PC-3 (cell line): Measurements from ENCODE around the gene TRIM10. TPM values are rescaled to one million over a fixed set of nuclear protein-coding genes. Genes with fewer than 3 reads are reported as not detected.

Source experiments
- ATAC-seq: fragments of 200-7000 bp; cut with Tn5 transposase; 2 replicates; pipeline ENCODE4 v1.9.1; 2020; ENCODE audit warnings: mild to moderate bottlenecking, moderate library complexity
- BruUV-seq: library from RNA; stranded (reverse); fragments of 400-500 nt; replicated peaks from 2 replicates; lab custom pipeline; 2021; lab: Mats Ljungman, UMichigan
- CTCF ChIA-PET: fragments of 300-600 bp; sonication (Branson Sonifier 250); formaldehyde crosslinking; loops from one replicate; lab custom pipeline; 2022; ENCODE audit warnings: antibody characterized with exemption; lab: Charles Lee
- POLR2A ChIA-PET: fragments of 300-600 bp; sonication (Branson Sonifier 250); formaldehyde crosslinking; loops from one replicate; lab custom pipeline; 2022; ENCODE audit warnings: antibody characterized with exemption; ENCODE audit not compliant: unreplicated experiment; lab: Charles Lee
- DNase-seq: peaks from one replicate; pipeline ENCODE4 v3.0.0-alpha.2; 2015
- H2AFZ ChIP-seq: fragments of 300-600 bp; sonication (generic); 2 replicates; pipeline ENCODE4 v1.6.0; 2016; ENCODE audit warnings: antibody characterized with exemption, low read length
- H3F3A ChIP-seq: fragments of 300-600 bp; sonication (generic); one replicate; pipeline ENCODE4 v1.6.0; 2017; ENCODE audit warnings: antibody characterized with exemption, low read length, control low read depth, mild to moderate bottlenecking; ENCODE audit not compliant: unreplicated experiment
- H3K27ac ChIP-seq: fragments of 300-600 bp; sonication (generic); 2 replicates; pipeline ENCODE4 v1.5.1; 2016; ENCODE audit warnings: mild to moderate bottlenecking, low read length
- H3K27me3 ChIP-seq: fragments of 300-600 bp; sonication (generic); 2 replicates; pipeline ENCODE4 v1.6.1; 2016; ENCODE audit warnings: low read length, mixed read lengths
- H3K36me3 ChIP-seq: fragments of 300-600 bp; sonication (generic); 2 replicates; pipeline ENCODE4 v1.6.1; 2016; ENCODE audit warnings: low read depth, mixed run types, low read length, mixed read lengths
- H3K4me1 ChIP-seq: fragments of 300-600 bp; sonication (generic); 2 replicates; pipeline ENCODE4 v1.5.1; 2016; ENCODE audit warnings: low read length; ENCODE audit not compliant: insufficient read depth
- H3K4me2 ChIP-seq: fragments of 300-600 bp; sonication (generic); 2 replicates; pipeline ENCODE4 v1.6.0; 2016; ENCODE audit warnings: low read length
- H3K4me3 ChIP-seq: fragments of 300-600 bp; sonication (generic); 2 replicates; pipeline ENCODE4 v1.5.1; 2016; ENCODE audit warnings: mild to moderate bottlenecking, low read length, mixed read lengths
- H3K79me2 ChIP-seq: fragments of 300-600 bp; sonication (generic); 2 replicates; pipeline ENCODE4 v1.6.1; 2017; ENCODE audit warnings: low read length, mixed read lengths
- H3K9ac ChIP-seq: fragments of 300-600 bp; sonication (generic); 2 replicates; pipeline ENCODE4 v1.6.0; 2016; ENCODE audit warnings: mild to moderate bottlenecking, low read length
- H3K9me2 ChIP-seq: fragments of 300-600 bp; sonication (generic); replicated peaks from 2 replicates; pipeline ENCODE4 v1.6.1; 2016; ENCODE audit warnings: mixed run types, low read length, mixed read lengths
- H3K9me3 ChIP-seq: fragments of 300-600 bp; sonication (generic); 2 replicates; pipeline ENCODE4 v1.6.1; 2016; ENCODE audit warnings: low read length, mixed read lengths
- H4K20me1 ChIP-seq: fragments of 300-600 bp; sonication (generic); 2 replicates; pipeline ENCODE4 v1.6.1; 2016; ENCODE audit warnings: low read length, mixed read lengths
- EZH2 ChIP-seq: fragments of 300-600 bp; sonication (generic); IDR thresholded peaks from one replicate; pipeline ENCODE4 v1.6.1; 2017; ENCODE audit warnings: antibody characterized with exemption, mild to moderate bottlenecking, low read length; ENCODE audit not compliant: unreplicated experiment
- EZH2phosphoT487 ChIP-seq: fragments of 300-600 bp; sonication (generic); IDR thresholded peaks from 2 replicates; pipeline ENCODE4 v1.6.1; 2018; ENCODE audit warnings: mild to moderate bottlenecking, antibody characterized with exemption, low read length, borderline replicate concordance
- intact Hi-C: fragments of 100-400 bp; cut with micrococcal nuclease; formaldehyde crosslinking; loops from 2 replicates; pipeline ENCODE4 v1.9.0; 2023
- total RNA-seq: library from RNA; depleted of rRNA; stranded (reverse); fragments of >200 nt; gene quantifications from 2 replicates; pipeline ENCODE4 v1.2.3, GENCODE V29; 2014
- TF ChIP-seq, protein P1 (sequence below): fragments of 300-600 bp; sonication (generic); conservative IDR thresholded peaks from 2 replicates; pipeline ENCODE4 v1.5.1; 2017; ENCODE audit warnings: antibody characterized with exemption, low read depth, mild to moderate bottlenecking, low read length

Gene TRIM10
- total RNA-seq, 1 experiment from 2014 or later, result not detected

DNA sequence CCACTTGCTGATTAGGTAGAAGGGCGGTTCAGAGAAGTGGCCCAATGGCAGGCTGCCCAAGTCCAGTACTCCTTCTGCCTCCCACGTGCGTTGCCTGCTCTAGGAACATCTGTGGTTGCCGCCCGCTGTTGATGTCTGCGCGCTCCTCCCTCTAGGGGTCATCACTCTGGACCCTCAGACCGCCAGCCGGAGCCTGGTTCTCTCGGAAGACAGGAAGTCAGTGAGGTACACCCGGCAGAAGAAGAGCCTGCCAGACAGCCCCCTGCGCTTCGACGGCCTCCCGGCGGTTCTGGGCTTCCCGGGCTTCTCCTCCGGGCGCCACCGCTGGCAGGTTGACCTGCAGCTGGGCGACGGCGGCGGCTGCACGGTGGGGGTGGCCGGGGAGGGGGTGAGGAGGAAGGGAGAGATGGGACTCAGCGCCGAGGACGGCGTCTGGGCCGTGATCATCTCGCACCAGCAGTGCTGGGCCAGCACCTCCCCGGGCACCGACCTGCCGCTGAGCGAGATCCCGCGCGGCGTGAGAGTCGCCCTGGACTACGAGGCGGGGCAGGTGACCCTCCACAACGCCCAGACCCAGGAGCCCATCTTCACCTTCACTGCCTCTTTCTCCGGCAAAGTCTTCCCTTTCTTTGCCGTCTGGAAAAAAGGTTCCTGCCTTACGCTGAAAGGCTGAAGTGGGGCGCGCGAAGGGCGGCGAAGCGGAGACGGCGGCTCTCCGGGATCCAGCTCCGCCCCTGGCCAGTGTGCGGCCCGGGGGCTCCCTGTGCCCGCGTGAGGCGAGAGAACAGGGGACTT lies 10.9 kb upstream of the TRIM10 start:
- no peaks in the 10 kb centered on the region for H3K36me3 ChIP-seq
- POLR2A ChIA-PET, result interaction anchor here (0.6 kb wide), 1 partner anchor 196 kb away, joined by 3 read pairs; no protein-coding TSS in a partner anchor
- H3F3A ChIP-seq, result no peaks in the 10 kb centered on the region
- no peak overlapping the region for H3K9ac ChIP-seq
- H3K9me3 ChIP-seq, result no peaks in the 10 kb centered on the region
- no peak overlapping the region for H3K4me3 ChIP-seq
- TF ChIP-seq EZH2phosphoT487, result no peak
- TF ChIP-seq EZH2, result no peak
- TF ChIP-seq, protein P1, sequence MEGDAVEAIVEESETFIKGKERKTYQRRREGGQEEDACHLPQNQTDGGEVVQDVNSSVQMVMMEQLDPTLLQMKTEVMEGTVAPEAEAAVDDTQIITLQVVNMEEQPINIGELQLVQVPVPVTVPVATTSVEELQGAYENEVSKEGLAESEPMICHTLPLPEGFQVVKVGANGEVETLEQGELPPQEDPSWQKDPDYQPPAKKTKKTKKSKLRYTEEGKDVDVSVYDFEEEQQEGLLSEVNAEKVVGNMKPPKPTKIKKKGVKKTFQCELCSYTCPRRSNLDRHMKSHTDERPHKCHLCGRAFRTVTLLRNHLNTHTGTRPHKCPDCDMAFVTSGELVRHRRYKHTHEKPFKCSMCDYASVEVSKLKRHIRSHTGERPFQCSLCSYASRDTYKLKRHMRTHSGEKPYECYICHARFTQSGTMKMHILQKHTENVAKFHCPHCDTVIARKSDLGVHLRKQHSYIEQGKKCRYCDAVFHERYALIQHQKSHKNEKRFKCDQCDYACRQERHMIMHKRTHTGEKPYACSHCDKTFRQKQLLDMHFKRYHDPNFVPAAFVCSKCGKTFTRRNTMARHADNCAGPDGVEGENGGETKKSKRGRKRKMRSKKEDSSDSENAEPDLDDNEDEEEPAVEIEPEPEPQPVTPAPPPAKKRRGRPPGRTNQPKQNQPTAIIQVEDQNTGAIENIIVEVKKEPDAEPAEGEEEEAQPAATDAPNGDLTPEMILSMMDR, result no peak
- CTCF ChIA-PET, result no interaction called here
- no peak overlapping the region for H3K4me2 ChIP-seq
- H3K4me1 ChIP-seq, result no peaks in the 10 kb centered on the region
- H4K20me1 ChIP-seq, result no peaks in the 10 kb centered on the region
- DNase-seq, result no peak
- H3K79me2 ChIP-seq, result no peaks in the 10 kb centered on the region
- BruUV-seq, result no TSS peak
- 0 out of 2 replicates have a peak overlapping the region, but pooled peaks have one; percentile 33 for H2AFZ ChIP-seq
- peaks cover 28% of the 10 kb centered on the region for H3K27me3 ChIP-seq
- H3K9me2 ChIP-seq, result no peaks in the 10 kb centered on the region
- intact Hi-C loops, result loop anchor here (5.0 to 10.0 kb wide), 3 partner anchors 40 to 465 kb away; no protein-coding TSS in a partner anchor
- no peak overlapping the region for H3K27ac ChIP-seq
- ATAC-seq, result no peak

DNA sequence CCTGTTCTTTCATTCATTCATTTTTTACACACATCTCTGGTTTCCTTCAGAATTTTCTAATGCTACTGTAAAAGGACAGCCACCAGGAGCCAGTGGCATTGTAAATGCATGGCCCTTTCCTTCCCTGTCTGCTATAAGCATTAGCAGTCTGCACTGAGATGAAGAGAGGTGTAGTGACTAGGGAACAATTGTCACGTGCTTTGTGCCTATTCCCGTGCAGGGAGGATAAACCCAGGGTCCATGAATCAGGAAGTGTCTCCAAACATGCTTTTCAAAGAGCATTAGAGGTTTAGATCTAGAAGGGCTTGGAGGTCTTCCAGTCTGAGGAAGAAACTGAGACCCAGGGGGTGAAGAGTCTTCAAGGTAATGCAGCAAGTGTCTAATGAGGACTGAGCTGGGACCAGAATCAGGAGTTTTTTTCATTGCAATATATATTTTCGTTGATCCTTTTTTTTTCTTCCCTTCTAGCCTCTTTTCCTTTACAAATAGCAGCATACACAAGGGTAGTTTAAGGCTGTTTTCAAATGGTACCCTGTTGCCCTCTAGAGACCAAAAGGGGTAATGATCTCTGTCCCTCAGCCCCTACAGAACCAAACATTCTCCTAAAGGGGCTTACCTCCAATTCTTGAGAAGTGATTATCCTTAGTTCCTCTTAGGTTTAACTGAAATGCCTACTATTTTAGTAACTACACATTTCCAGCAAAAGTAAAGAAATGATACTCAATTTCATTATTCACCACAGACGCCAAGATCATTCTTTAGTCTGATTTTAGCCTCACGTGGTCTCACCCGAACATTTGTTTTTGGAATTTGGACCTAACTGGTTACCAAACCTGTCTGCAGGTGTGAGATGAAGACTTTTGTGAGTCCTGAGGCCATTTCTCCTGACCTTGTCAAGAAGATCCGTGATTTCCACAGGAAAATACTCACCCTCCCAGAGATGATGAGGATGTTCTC lies 8.9 kb upstream of the TRIM10 start:
- no peak overlapping the region for H3K4me3 ChIP-seq
- no peaks in the 10 kb centered on the region for H3F3A ChIP-seq
- H4K20me1 ChIP-seq, result no peaks in the 10 kb centered on the region
- no peaks in the 10 kb centered on the region for H3K9me3 ChIP-seq
- no peak overlapping the region for H3K9ac ChIP-seq
- no peak overlapping the region for H3K27ac ChIP-seq
- H3K27me3 ChIP-seq, result peaks cover 12% of the 10 kb centered on the region
- peak; percentile 88 for ATAC-seq
- H3K79me2 ChIP-seq, result no peaks in the 10 kb centered on the region
- POLR2A ChIA-PET, result no interaction called here
- intact Hi-C loops, result loop anchor here (1.0 to 10.0 kb wide), 5 partner anchors 21 to 463 kb away; no protein-coding TSS in a partner anchor
- H3K4me2 ChIP-seq, result no peak overlapping the region
- H2AFZ ChIP-seq, result 0 out of 2 replicates have a peak overlapping the region, but pooled peaks have one; percentile 4
- H3K4me1 ChIP-seq, result no peaks in the 10 kb centered on the region
- no peaks in the 10 kb centered on the region for H3K9me2 ChIP-seq
- no peaks in the 10 kb centered on the region for H3K36me3 ChIP-seq
- BruUV-seq, result no TSS peak
- DNase-seq, result peak; percentile 78
- CTCF ChIA-PET, result no interaction called here
- no peak for TF ChIP-seq EZH2
- TF ChIP-seq, protein P1, result peak; percentile 90
- TF ChIP-seq EZH2phosphoT487, result no peak
